Tibial nerve (tissue), 4 donors: ENCODE results near the gene GMEB2.

Experiments
- EP300 ChIP-seq, 2 donors: sonication (generic); formaldehyde crosslinking; IDR thresholded peaks; one replicate each; pipeline ENCODE4 v1.6.1; 2017; ENCODE audit warnings: antibody characterized with exemption in 2 of 2, mild to moderate bottlenecking in 1 of 2
- POLR2A ChIP-seq, 2 donors: fragments of 450-650 bp; IDR thresholded peaks; one replicate each; pipeline ENCODE4 v1.6.1; 2017; ENCODE audit warnings: antibody characterized with exemption in 2 of 2, mild to moderate bottlenecking in 2 of 2, moderate library complexity in 2 of 2
- TF ChIP-seq, protein P1 (sequence below), 5 experiments: fragments of 200-600 bp in 3 of 5; fragments of 450-650 bp in 2 of 5; sonication (generic) in 3 of 5; IDR thresholded peaks; one replicate each; pipeline ENCODE4 v1.5.1; 2016 to 2019; ENCODE audit warnings: antibody characterized with exemption in 5 of 5, mild to moderate bottlenecking in 3 of 5, moderate library complexity in 2 of 5

- TF ChIP-seq, protein P1, sequence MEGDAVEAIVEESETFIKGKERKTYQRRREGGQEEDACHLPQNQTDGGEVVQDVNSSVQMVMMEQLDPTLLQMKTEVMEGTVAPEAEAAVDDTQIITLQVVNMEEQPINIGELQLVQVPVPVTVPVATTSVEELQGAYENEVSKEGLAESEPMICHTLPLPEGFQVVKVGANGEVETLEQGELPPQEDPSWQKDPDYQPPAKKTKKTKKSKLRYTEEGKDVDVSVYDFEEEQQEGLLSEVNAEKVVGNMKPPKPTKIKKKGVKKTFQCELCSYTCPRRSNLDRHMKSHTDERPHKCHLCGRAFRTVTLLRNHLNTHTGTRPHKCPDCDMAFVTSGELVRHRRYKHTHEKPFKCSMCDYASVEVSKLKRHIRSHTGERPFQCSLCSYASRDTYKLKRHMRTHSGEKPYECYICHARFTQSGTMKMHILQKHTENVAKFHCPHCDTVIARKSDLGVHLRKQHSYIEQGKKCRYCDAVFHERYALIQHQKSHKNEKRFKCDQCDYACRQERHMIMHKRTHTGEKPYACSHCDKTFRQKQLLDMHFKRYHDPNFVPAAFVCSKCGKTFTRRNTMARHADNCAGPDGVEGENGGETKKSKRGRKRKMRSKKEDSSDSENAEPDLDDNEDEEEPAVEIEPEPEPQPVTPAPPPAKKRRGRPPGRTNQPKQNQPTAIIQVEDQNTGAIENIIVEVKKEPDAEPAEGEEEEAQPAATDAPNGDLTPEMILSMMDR (IDR thresholded peaks at IDR 0.05), result no peak
- TF ChIP-seq POLR2A (IDR thresholded peaks at IDR 0.05), result no peak
- no peak for TF ChIP-seq EP300 (IDR thresholded peaks at IDR 0.05)
These were observed 85.5 kb downstream of the GMEB2 start for GRCh38 chr20:63541371-63541770.
